GM18511 (cell line): Measurements from ENCODE around the gene TCF3.
A peak's percentile ranks its signal among the peaks of the same experiment; 100 is the strongest.
"Not testable (repeated sequence)": the region's sequence is repeated elsewhere in the genome, so short reads cannot be mapped to it uniquely, and the experiment has no call there.

Source experiments
- ATAC-seq: cut with Tn5 transposase; IDR thresholded peaks from one replicate; pipeline ENCODE4 v1.9.1; 2021; ENCODE audit warnings: mild to moderate bottlenecking, moderate library complexity; ENCODE audit not compliant: unreplicated experiment

TCF3 gene

GRCh38 chr19:1673645-1674292 lies 21.4 kb upstream of the TCF3 start:
- no peak for ATAC-seq

GRCh38 chr19:1672769-1673644 lies 20.6 kb upstream of the TCF3 start:
- no peak for ATAC-seq

GRCh38 chr19:1672038-1672768 lies 19.8 kb upstream of the TCF3 start:
- no peak for ATAC-seq

- ATAC-seq: no peak
Observed at GRCh38 chr19:1671716-1672037, 19.3 kb upstream of the TCF3 start.

GRCh38 chr19:1670747-1671146 lies 18.3 kb upstream of the TCF3 start:
- ATAC-seq: not testable (repeated sequence)

GRCh38 chr19:1668486-1669270 lies 16.3 kb upstream of the TCF3 start:
- peak; percentile 42 for ATAC-seq

- ATAC-seq: no peak
Observed at GRCh38 chr19:1668048-1668485, 15.7 kb upstream of the TCF3 start.

GRCh38 chr19:1665565-1666047 lies 13.2 kb upstream of the TCF3 start:
- no peak for ATAC-seq

GRCh38 chr19:1663852-1664251 lies 11.4 kb upstream of the TCF3 start:
- no peak for ATAC-seq

GRCh38 chr19:1663227-1663626 lies 10.8 kb upstream of the TCF3 start:
- ATAC-seq: not testable (repeated sequence)

GRCh38 chr19:1661995-1662394 lies 9.6 kb upstream of the TCF3 start:
- ATAC-seq: no peak

GRCh38 chr19:1659084-1659427 lies 6.6 kb upstream of the TCF3 start:
- no peak for ATAC-seq

GRCh38 chr19:1658150-1659083 lies 6.0 kb upstream of the TCF3 start:
- no peak for ATAC-seq

- ATAC-seq: no peak
Observed at GRCh38 chr19:1657746-1658145, 5.3 kb upstream of the TCF3 start.

- ATAC-seq: no peak
Observed at GRCh38 chr19:1656988-1657536, 4.6 kb upstream of the TCF3 start.

- ATAC-seq: no peak
Observed at GRCh38 chr19:1655987-1656608, 3.7 kb upstream of the TCF3 start.

GRCh38 chr19:1655131-1655981 lies 2.9 kb upstream of the TCF3 start:
- no peak for ATAC-seq

- ATAC-seq: no peak
Observed at GRCh38 chr19:1654178-1654792, 1.9 kb upstream of the TCF3 start.
